Heart left ventricle (tissue), 13 donors: ENCODE data around the gene OGFOD3.

Experiments
- CTCF ChIP-seq, 12 donors: fragments of 200-600 bp; sonication (generic) in 4 of 12; IDR thresholded peaks; one replicate each; pipeline versions ENCODE4 v1.5.0 to v1.8.0; 2018 to 2022; ENCODE audit warnings: antibody characterized with exemption in 12 of 12, mild to moderate bottlenecking in 5 of 12
- POLR2A ChIP-seq, 2 donors: fragments of 450-650 bp; IDR thresholded peaks; one replicate each; pipeline ENCODE4 v1.6.1; 2017; ENCODE audit warnings: antibody characterized with exemption in 2 of 2, mild to moderate bottlenecking in 2 of 2, moderate library complexity in 2 of 2
- donor health status: ischemic (EF 13 %, LVEDD 7.1; RV severe dilation, severe dysfunction).
- donor health status: DM: no; HTN: yes; CAD: no.
- donor health status: DM: no; HTN: no; CAD: no.
- donor health status: ischemic (EF 25% LVEDD 6.9; RV normal size, moderate dysfunction).
- donor health status: ischemic (EF 25% LVEDD 5.7; RV mildly dilated, moderate dysfunction).
- donor health status: ischemic (EF 35%, LVEDD 5.7; RV mildly dilated, moderate dysfunction).
- donor health status: nonischemic (EF 11% LVEDD 7.7; RV severe dilation, severe dysfunction).
- donor health status: DM: yes; HTN: yes; CAD: no.
- donor health status: PGD.
- donor health status: ischemic (EF 29% LVEDD 5.4; RV normal size, mild dysfunction).
- donor health status: nonischemic (EF 23%, LVEDD 6.1; RV moderate dilation, normal function).

GRCh38 chr17:82394278-82394677 is 24.1 kb downstream of the OGFOD3 start:
- TF ChIP-seq POLR2A (IDR thresholded peaks at IDR 0.05) (no peak), CTCF (IDR thresholded peaks at IDR 0.05) (no peak)
